GM18499 (cell line): ENCODE measurements around the gene RANBP17.

Experiments used
- ATAC-seq: cut with Tn5 transposase; IDR thresholded peaks from one replicate; pipeline ENCODE4 v1.9.1; 2021; ENCODE audit warnings: moderate number of reproducible peaks; ENCODE audit not compliant: insufficient read depth, unreplicated experiment

RANBP17 gene

DNA sequence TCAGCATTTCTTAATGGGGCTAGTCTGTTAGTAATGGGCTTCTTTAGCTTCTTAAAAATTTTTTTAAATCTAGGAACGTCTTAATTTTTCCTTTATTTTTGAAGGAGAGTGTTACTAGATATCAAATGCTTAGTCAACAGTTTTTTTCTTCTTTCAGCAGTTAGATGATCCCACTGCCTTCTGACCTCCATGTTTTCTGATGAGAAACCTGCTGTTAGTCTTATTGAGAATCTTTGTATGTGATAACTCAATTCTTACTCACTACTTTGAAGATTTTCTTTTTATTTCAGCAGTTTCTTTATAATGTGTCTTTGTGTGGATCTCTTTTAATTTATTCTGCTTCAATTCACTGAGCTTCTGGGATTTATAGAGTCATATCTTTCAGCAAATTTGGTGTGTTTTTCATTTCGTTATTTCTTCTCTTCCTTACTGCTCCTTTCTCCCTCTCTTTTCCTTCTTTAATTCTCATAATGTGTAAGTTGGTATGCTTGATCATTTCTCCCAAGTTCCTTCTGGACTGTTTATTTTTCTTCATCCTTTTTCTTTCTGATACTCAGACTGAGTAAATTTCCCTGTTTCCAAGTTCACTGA, 205.8 kb downstream of the RANBP17 start:
- no peak for ATAC-seq

DNA sequence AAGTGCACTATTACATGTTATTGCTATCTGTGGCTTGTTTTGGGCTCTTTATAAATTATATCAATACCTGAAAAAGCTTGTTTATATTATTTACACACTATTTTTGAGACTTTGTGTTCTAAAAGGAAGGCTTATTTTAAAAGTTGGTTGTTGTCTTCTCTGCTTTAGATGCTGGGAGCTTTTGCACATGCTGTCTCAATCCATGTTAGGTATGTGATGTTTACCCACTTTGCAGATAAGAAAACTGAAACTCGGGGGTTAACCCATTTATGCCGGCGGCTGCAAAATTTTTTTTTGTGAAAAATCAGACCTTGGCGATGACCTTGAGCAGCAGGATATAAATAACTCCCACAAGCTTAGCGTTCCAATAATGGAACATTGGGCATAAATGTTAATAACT, 212.9 kb downstream of the RANBP17 start:
- no peak for ATAC-seq

DNA sequence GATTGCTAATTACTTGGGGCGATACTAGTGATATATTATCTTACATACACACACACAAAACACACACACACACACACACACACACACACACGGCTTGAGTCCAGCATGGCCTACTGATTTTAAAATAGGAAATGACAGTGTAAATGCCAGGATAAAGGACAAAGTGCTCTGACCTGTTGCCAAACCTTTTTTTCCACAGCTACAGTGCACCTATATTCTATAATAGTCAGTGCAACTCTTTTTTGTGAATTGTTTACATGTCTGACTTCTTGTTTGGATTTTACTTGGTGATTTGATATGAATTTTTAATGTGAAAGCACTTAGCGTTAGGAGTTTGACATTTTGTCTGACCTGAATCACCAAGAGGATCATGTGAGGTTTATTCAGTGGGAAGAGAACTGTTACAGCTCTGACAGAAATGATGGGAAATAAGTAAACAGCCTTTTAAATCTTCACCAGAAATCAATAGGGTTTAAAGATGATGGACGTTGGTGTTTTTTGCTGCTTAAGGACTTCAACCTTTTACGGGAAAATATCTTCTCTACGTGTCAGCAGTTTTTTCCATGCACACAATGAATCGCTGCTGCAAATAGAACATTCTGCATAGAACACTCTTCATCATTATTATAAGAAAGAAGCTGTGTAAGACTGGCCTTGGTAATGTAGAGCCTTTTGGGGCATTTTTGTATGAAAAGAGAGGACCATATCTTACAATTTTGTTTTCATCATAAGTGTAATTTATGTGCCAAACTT, 218.5 kb downstream of the RANBP17 start:
- no peak for ATAC-seq

DNA sequence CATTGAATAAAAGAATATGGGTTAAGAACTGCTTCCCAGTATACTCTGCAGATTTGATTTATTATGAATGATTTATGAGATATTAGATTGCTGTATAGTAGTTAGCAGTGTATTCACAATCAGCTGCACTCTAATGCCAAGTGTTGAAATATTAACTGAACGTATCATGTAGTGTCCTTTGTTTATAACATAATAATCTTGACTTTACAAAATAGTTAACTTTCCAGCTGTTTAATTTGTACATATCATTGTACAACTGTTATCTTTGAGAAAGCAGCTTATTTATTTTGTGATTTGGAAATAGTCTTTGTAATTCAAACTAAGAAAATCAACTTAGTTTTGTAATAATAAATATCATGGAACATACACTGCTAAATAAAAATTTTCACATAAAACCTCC, 219.5 kb downstream of the RANBP17 start:
- no peak for ATAC-seq

DNA sequence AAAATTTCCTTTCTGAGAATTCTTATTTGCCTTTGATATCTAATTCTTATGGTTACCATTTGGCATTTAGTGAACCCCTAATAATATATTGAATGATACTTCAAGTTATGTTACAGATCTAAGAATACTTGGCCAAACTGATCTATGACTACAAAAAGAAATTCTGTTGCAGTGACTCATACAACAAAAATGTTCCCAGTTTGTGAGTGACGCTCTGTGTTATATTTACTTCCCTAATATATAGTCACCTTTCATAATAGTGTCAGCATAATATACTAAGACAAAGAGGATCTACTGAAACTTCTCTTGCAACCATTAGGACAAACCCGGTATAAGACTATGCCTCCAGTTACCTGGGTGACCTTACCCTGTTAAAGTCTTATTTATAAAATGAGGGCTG, 230.4 kb downstream of the RANBP17 start:
- ATAC-seq = no peak

DNA sequence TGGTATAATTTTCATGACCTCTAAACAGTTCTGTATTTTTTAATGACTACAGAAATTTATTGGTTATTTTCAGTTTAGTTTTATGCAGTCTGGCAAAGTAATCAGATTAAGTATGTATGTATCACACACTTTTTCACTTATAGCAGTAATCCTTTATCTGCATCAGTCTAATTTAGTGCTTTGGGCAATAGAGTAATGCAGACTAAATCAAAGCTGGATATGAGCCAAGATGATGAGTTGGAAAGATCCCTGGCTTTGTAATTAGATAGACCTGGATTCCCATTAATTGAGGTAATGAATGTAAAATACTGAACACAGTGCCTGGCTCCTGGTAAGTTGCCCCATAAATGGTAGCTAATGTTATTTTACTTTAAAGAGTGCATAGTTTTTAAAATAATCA, 231.8 kb downstream of the RANBP17 start:
- ATAC-seq = no peak

DNA sequence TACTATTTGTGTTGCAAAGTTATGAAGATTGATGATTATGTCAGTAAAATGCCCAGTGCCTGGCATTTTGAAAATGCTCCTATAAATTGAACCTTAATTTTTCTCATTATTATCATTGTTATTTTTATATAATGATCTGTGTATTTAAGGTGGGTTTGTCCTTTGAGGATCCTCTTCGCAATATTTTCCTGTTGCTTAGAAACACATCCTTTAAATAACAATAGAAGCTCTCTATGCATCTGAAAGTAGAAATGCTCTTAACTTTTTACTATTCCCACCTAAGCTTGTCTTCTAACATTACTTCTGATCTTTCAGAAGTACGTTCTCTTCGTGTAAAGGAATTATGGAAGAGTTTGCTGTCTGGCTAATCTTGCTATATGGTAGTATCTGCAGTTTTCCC, 232.5 kb downstream of the RANBP17 start:
- ATAC-seq = no peak

DNA sequence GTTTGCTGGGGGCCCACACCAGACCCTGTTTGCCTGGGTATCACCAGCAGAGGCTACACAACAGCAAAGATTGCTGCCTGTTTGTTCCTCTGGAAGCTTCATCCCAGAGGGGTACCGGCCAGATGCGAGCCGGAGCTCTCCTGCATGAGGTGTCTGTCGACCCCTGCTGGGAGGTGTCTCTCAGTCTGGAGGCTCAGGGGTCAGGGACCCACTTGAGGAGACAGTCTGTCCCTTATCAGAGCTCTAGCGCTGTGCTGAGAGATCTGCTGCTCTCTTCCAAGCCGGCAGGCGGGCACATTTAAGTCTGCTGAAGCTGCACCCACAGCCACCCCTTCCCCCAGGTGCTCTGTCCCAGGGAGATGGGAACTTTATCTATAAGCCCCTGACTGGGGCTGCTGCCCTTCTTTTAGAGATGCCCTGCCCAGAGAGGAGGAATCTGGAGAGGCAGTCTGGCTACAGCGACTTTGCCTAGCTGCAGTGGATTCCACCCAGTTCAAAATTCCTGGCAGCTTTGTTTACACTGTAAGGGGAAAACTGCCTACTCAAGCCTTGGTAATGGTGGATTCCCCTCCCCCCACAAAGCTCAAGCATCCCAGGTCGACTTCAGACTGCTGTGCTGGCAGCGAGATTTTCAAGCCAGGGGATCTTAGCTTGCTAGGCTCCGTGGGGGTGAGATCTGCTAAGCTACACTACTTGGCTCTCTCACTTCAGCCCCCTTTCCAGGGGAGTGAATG, 241.2 kb downstream of the RANBP17 start:
- ATAC-seq = no peak

DNA sequence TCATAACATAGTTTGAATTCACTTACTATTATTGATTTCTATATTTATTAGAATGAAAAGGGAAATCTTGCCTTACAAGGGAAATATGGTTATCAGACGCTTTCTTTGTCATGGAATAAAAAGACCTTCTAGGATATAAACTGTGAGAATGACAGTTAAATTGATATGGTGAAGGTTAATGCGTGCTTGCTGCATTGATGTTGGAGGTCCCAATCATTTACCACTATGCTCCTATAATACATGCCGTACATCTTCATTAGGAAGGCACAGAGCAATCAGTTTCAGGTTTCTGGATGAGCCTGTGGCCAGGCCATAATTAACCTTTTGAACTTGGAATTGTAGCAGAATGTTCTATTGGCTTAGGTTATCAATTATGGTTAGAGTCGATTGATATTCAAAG, 245.9 kb downstream of the RANBP17 start:
- no peak for ATAC-seq

DNA sequence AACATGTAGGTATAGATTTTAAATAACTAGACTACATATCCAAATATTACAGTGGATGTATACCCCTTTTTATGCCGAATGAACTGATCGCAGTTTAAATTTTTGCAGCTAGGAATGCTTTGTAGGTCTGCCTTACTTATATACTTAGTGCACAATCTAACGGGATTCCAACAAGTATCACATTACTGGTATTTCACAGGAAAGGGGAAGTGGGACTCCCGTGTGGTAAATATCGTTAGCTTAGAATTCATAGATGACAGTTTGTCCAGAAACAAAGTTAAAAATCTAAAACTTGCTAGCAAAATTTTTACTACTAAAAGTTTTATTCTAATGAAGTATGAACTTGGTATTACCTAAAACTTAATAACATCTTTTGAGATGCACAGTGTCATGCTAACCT, 253.7 kb downstream of the RANBP17 start:
- ATAC-seq = no peak

DNA sequence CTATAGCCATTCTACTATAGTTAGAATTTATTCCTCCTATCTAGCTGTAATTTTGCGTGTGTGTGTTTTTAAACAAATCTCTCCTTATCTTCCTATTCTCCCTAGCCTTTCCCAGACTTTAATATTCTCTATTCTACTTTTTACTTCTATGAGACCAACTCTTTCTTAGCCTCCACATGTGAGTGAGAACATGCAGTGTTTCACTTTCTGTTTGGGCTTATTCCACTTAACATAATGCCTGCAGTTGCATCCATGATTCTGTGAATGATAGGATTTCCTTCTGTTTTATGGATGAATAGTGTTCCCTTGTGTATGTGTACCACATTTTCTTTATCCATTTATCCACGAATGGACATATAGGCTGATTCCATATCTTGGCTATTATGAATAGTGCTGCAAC, 254.9 kb downstream of the RANBP17 start:
- no peak for ATAC-seq

DNA sequence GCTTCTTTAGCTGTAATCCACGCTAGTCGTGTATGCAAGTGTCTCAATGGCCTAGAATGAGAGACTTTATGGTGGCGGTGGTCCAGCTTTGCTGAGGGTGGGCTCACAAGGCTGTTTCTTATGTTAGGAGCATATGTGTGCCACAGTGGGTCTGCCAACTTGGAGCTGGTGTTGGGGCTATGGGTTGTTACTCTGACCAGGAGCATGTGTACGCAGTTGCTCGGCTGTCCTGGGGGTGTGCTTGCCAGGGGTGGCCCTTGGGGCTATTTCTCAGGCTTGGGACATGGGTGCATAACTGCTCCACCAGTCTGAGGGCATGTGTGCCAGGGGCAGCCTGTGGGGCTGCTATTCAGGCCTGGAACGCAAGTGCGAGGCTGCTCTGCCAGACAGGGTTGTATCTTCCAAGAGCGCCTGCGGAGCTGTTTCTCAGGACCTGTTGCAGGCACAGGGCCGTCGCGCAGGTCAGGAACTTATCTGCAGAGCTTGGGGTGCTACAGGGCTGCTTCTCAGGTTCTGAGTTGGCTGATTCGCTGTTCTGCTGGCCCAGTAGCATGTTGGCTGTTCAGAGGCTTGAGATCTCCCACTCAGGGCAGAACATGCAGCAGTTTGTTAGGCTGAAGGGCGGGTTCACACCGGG, 259.3 kb downstream of the RANBP17 start:
- no peak for ATAC-seq

DNA sequence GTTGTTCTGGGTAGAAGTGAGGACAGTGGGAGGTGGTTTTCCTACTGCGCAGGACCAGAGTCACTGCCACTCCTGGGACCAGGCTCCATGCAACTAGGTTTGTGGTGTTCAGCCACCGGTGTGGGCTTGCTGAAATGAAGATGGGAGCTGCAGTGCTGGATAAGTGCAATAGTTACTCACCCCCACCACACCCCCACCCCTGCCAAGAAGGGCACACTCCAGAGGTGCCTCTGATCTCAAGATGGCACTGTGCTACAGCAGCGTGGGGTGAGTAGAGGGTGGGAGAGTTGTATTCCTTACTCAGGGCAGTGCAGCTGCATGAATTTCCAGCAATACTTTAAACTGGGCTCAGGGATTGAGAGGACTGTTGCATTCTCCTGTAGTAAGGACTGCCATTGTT, 259.8 kb downstream of the RANBP17 start:
- ATAC-seq = no peak

DNA sequence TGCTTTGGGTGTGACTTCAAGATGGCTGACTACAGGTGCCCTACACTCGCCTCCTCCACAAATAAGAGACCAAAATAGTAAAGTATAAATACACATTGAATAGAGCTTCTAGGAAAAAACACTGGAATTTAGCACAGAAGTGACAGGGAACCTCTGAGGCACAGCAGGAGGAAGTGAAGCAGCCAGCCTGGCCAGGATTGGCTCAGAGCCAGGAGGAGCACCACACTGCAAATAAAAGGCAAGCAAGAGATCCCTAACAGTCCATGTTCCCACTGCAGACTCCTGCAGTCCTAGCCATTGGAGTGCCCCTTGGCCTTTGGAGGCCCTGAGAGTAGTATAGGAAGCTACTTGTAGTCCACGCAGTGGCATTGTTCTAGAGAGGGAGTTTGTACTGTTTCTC, 260.6 kb downstream of the RANBP17 start:
- ATAC-seq = no peak

DNA sequence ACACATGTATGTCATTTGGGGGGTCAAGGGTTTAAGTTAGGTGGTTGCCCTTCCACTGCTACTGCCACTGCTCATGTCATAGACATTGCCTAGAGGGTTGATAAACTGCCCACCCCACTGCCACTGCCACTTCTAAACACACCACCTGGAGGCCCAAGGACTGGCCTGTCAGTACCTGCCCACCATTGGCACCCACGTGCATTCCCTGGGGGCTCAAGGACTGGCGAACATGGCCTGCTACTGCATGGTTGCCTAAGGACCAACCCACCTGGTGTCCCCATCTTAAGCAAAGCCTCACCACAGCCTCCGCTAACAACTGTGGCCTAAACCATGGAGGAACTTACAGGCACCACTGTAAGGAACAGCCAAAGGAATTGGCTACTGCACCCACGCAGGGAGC, 261.6 kb downstream of the RANBP17 start:
- no peak for ATAC-seq

DNA sequence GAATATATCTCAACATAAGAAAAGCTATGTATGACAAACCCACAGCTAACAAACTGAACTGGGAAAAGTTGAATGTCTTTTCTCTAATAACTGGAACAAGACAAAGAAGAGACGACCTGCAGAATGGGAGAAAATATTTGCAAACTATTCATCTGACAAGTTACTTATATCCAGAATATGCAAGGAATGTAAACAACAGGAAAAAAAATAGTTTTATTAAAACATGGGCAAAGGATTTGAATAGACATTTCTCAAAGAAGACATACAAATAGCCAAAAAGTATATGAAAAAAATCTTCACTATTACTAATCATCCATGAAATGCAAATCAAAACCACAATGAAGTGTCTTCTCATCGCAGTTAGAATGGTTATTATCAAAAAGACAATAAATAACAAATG, 265.5 kb downstream of the RANBP17 start:
- ATAC-seq = no peak

DNA sequence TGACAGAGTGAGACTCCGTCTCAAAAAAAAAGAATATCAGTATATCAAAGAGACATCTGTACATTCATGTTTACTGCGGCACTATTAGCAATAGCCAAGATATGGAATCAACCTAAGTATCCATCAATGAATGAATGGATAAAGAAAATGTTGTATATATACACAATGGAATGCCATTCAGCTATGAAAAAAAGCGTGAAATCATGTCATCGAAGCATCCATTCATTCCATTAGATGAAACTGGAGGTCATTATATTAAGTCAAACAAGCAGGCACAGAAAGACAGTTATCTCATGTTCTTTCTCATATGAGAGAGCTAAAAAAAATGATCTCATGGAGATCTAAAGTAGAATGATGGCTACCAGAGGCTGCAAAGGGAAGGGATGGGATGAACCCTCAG, 266.3 kb downstream of the RANBP17 start:
- ATAC-seq = no peak

DNA sequence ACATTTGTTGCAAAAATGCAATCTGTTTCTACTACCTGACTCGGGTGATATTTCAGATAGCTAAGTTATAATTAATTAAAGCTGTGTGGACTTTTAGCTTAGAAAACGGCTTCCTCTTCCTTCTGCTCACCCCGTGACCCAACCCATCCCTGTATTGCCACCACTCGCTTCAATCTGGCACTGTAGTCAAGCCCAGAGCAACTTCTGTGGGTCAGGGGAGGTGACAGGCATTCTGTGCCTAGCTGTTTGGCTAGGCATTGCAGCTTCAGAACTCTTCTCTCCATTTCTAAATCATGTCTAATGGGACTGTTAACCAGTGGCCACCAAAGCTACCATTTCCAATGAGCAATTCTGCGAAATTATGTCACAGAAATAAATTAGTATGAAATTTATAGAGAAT, 267.5 kb downstream of the RANBP17 start:
- no peak for ATAC-seq

DNA sequence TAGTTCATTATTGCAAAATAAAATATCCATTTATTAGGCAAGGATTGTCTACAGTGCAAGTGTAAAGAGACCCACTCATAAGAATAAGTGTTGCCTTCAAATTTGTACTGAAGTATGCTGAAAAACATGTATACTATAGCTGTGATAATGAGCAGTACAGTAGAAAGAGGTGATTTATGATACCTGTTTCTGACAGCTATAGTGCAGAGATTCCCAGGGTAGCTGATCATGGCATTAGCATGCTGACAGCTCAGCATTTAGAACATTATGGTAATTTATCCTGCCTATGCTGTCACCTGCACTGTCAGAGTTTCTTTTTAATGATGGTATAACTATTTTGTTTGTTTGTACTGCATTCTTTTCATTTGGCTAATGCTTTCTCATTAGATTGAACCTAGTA, 269.7 kb downstream of the RANBP17 start:
- ATAC-seq = no peak

DNA sequence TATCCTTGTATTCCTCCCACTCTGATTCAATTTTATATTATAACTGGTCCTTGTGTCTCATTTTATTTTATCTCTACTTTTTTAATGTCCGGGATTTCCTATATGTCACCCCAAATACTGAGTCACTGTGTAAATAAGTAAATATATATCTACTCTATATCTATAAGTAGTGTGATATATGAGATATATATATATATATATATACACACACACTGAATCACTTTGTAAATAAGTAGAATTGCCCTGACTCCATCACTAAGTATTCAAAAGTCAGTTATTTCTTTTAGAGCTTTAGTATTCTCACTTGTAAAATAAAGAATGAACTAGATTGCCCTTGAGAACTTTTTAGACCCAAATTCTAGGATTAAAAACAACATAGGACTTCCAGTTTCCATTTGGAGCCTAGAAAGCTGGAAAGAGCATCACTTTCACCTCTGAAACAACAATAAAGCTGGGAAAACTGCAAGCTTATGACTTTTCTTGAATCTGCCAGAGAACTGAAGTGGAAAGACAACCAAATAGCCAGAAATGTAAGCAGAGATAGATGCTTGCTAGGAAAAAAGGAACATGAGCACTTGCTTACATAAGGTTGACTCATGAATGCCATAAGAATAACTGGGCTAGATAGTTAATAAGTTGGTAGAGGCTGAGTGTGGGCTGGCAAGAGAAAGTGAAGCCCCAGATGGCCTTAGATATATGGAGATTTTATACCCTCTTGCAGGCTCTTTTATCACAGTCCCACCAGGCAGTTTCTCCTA, 276.1 kb downstream of the RANBP17 start:
- ATAC-seq = no peak

DNA sequence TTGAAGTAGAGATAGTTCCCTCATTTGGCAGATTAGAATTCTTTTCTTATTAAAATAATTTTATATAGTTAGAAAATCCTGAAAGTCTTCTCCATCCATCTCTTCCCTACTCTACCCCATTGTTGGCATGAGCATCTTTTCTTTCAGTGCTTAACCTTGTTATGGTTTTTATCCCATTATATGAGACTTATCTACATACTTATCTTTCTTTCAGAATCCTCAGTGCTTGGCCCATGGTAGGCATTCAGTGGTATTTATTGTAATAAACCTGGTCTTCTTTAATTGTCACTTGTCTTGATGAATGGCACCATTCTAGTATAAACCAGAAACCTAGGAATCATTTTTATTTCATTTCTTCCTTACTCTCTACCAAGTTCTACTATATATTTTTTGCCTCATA, 277.4 kb downstream of the RANBP17 start:
- no peak for ATAC-seq
